Measurements from ENCODE around the gene DPP10.

- no peak for TF ChIP-seq POLR2A (IDR thresholded peaks at IDR 0.05; ENCODE audit: low read depth, low read length)
- no peak for TF ChIP-seq IRF3 (IDR thresholded peaks at IDR 0.05)
Measured at GRCh38 chr2:114784046-114784445, 341.6 kb downstream of the DPP10 start.

Measured in GM12878 (cell line).